Stimulated activated naive CD8-positive, alpha-beta T cell treated with anti-CD3 and anti-CD28 coated beads, Interleukin-15, amount 100 ng/mL, for 72 hours (primary cell): ENCODE data around the gene NPB.
A peak's percentile ranks its signal among the peaks of the same experiment; 100 is the strongest.

ENCODE experiments used
- ATAC-seq: fragments of 150-1000 bp; cut with Tn5 transposase; 2 replicates; pipeline ENCODE4 v1.10.0; 2021; ENCODE audit warnings: mild to moderate bottlenecking, moderate library complexity
- DNase-seq, 2 donors: peaks; one replicate each; pipeline ENCODE4 v3.0.0; 2021 to 2022
- H3K27ac Mint-ChIP-seq, 2 donors: one replicate each; pipeline ENCODE4 v1.8.0; 2022; ENCODE audit warnings: mild to moderate bottlenecking in 2 of 2, mixed read lengths in 2 of 2, moderate library complexity in 2 of 2
- H3K27me3 Mint-ChIP-seq: one replicate; pipeline ENCODE4 v1.8.0; 2022; ENCODE audit warnings: mixed read lengths
- H3K4me1 Mint-ChIP-seq: one replicate; pipeline ENCODE4 v1.8.0; 2022; ENCODE audit warnings: mild to moderate bottlenecking, mixed read lengths
- H3K4me3 Mint-ChIP-seq, 2 donors: one replicate each; pipeline ENCODE4 v1.8.0; 2022; ENCODE audit warnings: mild to moderate bottlenecking in 2 of 2, mixed read lengths in 2 of 2, moderate library complexity in 1 of 2
- H3K9me3 Mint-ChIP-seq, 2 donors: one replicate each; pipeline ENCODE4 v1.8.0; 2022; ENCODE audit warnings: mixed read lengths in 2 of 2

Gene NPB

DNA sequence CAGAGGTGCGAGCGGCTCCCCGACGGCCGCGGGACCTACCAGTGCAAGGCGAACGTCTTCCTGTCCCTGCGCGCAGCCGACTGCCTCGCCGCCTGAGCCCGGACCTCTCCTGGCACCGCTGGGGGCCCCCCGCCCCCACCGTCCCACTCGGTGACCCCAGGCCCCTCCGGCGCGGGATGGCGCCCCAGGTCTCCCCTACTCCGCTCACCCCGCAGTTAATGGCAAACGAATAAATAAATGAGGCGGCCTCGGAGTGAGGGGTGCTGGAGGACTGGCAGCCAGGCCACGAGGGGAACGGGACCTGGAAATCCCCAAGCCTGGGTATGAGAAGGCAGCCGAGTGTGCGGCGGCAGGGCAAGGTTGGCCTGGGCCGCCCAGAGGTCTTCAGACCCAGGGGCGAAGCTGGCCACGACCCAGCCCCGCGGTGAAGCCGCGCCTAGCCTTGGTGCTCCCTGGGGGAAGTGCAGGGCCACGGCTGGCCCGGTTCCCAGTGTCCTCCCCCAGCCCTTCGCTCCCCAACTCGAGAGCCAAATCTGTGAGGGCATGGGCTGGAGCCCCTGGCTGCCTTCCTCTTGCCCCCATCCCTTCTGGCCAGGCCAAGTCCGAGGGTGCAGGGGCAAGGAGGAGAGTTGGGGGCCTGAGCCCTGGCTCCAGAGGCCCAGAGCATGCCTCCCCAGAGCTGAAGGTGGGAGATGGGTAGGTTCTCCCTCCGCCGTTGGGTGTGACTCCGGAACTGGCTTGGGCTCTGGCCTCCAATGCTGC lies 796 bp downstream of the NPB start:
- Mint-ChIP-seq H3K27ac (no peak overlapping the region), H3K4me1 (peaks cover 10% of the 10 kb centered on the region), H3K4me3 (peak overlapping the region in 1 of 2 donors; percentile 57), H3K9me3 (no peaks in the 10 kb centered on the region), H3K27me3 (peaks cover 13% of the 10 kb centered on the region)
- no peak for DNase-seq
- ATAC-seq: peak; percentile 49

DNA sequence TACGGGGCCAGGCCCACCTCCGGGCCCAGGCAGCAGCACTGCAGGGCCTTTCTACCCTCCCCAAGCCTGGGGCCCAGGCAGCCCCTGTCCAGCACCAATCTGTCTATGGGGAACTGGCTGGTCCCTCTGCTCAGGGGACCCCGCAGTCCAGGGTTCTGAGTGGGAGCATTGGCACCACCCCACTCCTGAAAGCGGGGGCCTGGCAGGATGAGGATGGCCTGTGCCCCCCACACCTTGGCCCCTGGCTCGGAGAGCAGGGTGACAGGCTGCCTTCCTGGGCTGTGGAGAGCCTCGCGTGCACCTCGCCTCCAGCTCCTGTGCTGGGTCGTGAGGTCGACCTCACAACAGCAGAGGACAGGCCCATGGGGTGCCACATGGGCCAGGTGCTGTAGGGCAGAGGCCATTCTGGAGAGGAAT lies 1.4 kb downstream of the NPB start:
- ATAC-seq (no peak), DNase-seq (no peak)
- Mint-ChIP-seq H3K27ac (no peak overlapping the region), H3K4me3 (no peak overlapping the region), H3K4me1 (peaks cover 10% of the 10 kb centered on the region), H3K9me3 (no peaks in the 10 kb centered on the region), H3K27me3 (peaks cover 13% of the 10 kb centered on the region)

DNA sequence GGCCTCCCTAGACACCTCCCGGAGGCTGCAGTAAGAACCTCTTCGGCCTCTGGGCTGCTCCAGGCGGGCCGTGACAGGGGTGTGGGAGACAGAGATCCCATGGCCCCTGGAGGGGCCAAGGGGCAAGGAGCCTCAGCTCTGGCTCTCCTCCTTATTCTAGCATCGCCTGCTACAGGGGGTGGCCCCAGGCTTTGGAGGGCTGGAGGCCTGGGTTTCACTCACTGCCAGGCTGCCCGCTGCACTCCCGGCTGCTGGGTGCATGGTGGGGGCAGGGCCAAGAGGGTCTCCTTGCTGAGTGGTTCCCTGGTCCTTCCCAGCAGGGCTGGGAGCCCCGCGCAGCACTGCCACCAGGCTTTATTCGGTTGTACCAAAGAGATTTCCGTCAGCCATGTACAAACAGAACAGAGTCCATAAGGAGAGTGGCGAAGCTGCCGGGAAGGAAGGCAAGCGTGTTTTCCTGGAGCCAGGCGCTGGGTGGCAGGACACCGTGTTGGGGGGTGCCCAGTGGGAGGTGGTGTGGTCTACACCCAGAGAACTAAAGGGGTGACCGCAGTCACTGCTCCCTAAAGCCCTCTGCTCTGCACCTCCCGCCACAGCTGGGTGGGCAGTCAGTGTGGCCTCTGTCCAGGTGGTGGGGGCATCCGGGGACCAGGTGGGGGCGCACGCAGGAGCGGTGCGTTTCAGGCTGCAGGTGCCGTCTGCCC lies 2.0 kb downstream of the NPB start:
- H3K27me3 Mint-ChIP-seq: peaks cover 13% of the 10 kb centered on the region
- ATAC-seq (no peak), DNase-seq (no peak)
- no peak overlapping the region for H3K27ac Mint-ChIP-seq
- peaks cover 10% of the 10 kb centered on the region for H3K4me1 Mint-ChIP-seq
- H3K9me3 Mint-ChIP-seq: no peaks in the 10 kb centered on the region
- no peak overlapping the region for H3K4me3 Mint-ChIP-seq

DNA sequence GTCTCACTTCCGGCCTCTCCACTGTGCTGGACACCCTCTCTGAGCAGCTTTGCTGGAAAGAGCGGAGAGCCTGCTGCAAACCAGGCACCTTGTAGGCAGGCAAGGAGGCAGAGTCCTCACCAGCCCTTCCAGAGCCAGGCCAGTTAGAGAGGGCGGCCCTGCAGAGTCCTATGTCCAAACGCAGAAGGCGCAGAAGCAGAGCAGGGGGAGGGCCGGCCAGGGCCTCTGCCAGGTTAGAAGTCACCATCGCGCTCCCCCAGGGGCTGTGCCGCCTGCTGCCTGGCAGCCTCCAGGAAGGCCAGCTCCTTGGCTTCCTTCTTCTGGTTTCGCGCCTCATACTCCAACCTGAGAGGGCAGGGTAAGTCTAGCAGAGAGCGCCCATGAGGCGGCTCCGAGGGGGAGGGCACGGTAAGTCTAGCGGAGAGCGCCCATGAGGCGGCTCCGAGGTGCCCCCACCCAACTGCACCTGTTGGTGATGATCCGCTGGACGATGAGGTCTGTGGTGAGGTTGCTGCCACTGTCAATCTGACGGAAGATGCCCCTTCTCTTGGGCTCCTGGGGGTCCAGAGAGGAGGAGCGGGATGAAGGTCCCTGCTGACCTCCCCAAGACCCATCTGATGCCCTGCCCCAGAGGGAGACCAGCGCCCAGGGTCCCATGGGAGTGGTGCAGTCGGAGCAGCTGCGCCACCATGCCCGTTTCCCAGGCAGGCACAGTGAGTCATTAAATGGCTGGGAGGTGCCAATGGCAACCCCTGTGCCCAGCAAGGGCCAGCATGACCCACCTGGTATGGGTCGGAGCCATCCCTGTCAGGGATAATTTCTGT lies 2.8 kb downstream of the NPB start:
- Mint-ChIP-seq H3K27ac (no peak overlapping the region), H3K4me3 (no peak overlapping the region), H3K27me3 (peaks cover 13% of the 10 kb centered on the region), H3K9me3 (no peaks in the 10 kb centered on the region), H3K4me1 (peaks cover 18% of the 10 kb centered on the region)
- DNase-seq (no peak), ATAC-seq (no peak)

DNA sequence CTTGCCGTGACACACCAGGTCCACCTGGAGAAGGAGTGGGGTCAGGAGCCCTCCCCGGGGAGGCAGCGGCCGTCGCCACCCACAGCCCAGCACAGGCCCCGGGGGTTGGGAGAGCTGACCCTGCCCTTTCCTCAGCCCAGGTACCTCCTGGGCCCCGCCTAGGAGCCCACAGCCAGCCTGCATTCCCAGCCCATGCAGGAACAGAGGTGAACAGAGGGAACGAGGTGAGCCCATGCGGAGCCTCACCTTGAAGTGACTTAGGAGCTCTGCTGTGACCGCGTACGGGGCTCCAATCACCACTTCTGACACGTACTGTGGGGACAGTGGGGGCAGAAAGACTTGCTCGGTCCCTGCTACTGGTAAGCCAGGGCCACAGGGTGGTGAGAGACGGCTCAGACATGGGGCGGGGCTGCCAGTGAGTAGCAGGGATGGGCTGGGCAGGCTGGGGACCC lies 3.4 kb downstream of the NPB start:
- H3K4me1 Mint-ChIP-seq: peaks cover 24% of the 10 kb centered on the region
- no peak overlapping the region for H3K27ac Mint-ChIP-seq
- peaks cover 13% of the 10 kb centered on the region for H3K27me3 Mint-ChIP-seq
- DNase-seq: no peak
- no peaks in the 10 kb centered on the region for H3K9me3 Mint-ChIP-seq
- no peak for ATAC-seq
- H3K4me3 Mint-ChIP-seq: no peak overlapping the region

DNA sequence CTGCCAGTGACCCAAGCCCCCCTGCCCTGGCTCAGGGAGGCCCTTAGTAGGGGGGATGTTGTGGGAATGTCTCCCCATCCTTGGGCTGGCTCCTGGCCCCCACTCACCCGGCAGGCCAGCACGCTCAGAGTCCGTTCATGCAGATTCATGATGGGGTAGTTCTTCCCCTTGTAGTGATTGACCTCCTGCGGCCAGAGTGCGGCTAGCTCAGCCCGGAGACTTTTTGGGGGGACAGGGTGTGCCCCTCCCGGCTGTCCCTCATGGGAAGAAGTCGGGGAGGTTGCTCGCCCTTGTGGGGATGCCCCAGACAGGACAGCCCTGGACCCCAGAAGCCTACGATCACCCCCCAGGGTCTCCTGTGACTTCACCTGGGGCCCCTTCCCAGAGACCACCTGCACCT lies 4.0 kb downstream of the NPB start:
- DNase-seq (no peak), ATAC-seq (no peak)
- H3K4me1 Mint-ChIP-seq: peaks cover 20% of the 10 kb centered on the region
- no peaks in the 10 kb centered on the region for H3K9me3 Mint-ChIP-seq
- H3K27me3 Mint-ChIP-seq: peaks cover 8% of the 10 kb centered on the region
- H3K27ac Mint-ChIP-seq: no peak overlapping the region
- H3K4me3 Mint-ChIP-seq: no peak overlapping the region

DNA sequence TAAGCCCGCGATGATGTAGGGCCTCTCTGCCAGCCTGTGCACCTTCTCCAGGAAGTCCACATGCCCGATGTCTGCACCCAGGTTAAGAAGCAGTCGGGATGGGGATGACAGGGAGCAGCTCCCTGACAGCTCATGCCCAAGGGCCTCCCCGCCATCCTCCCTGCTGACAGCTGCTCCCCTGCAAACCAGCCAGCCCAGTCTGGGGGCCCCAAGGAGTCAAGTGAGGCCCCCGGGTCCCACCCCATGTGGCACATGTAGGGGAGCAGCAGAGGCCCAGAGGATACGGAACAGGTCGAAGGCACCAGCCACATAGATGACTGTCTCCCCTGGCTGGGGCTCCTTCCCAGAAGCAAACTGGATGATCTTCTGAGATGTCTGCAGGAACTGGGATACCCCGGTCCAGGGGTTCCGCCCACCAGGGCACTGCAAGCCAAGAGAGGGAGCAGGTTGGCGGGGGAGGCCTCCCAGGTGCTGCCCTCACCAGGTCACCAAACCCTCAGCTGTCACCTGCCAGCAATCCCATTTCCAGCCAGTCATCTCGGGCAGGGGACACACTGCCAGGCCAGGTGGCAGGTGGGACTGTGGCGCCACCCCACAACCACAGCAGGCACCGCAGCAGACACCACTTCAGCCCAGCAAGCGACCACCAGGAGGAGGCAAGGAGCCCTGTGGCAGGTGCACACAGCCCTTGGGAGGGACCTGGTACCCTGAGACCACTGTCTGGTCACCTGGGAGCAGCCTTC lies 4.6 kb downstream of the NPB start:
- peaks cover 1% of the 10 kb centered on the region for H3K27me3 Mint-ChIP-seq
- peaks cover 17% of the 10 kb centered on the region for H3K4me1 Mint-ChIP-seq
- no peak for DNase-seq
- no peak overlapping the region for H3K27ac Mint-ChIP-seq
- no peak overlapping the region for H3K4me3 Mint-ChIP-seq
- no peaks in the 10 kb centered on the region for H3K9me3 Mint-ChIP-seq
- ATAC-seq: no peak

DNA sequence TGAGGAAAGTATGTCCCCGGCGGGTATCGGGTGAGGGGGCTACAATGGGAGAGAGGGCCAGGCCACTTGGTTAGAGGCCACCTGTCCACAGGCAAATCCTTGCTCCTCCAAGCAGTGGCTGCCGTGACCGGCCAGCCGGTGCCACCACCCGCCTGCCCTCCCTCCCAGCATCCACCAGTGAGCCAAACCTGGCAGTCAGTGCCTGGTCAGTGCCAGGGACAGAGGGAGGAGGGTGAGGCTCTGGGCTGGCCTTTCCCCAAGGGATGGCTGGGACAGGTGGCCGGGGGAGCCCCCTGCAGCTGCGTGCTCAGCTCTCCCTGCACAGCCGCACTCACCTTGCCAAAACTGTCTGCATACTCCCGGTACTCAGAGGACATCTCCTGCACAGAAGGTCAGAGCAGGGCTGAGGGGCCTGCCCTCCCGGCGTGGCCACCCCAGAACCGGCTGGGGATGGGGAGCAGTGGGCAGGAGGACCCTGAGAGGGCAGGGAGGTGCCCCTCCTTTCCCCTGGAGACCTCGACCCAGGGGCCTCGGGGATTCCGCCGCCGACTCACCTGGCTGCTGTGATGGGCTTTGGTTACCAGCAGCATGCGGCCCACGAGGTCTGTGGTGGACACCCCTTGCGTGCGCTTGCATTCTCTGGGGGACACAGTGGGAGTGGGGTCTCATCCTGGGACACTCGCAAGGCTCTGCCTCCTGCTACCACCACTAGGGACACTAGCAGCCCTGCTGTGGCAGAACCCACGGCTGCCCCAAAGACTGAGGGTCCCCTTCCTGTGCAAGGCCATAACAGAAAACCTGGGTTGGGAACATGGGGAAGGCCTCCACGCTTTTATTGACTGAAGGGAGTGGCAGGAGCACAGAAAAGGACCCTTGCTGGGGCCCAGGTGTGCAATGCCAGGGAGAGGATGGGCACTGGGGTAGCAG lies 5.4 kb downstream of the NPB start:
- Mint-ChIP-seq H3K4me1 (peaks cover 25% of the 10 kb centered on the region), H3K27me3 (no peaks in the 10 kb centered on the region), H3K9me3 (no peaks in the 10 kb centered on the region)

DNA sequence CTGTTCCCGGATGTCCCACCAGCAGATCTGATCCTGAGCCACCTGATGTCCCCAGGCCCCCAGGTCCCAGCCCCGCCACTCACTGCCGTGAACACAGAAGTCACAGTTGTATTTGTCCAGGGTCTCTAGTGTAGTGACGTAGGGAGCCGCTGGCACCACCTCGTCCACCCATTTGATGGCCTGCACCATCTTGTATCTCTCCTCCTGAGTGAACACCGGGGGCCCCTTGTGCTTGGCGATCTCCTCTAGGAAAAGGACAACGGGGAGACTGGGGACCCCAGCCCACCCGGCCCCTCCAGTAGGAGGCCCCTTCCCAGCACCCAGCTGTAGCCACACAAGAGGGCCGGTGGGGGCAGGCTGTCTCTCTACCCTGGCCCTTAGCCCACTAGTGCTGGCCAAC lies 6.8 kb downstream of the NPB start:
- Mint-ChIP-seq H3K27me3 (no peaks in the 10 kb centered on the region), H3K27ac (no peak overlapping the region), H3K9me3 (no peaks in the 10 kb centered on the region), H3K4me1 (peaks cover 36% of the 10 kb centered on the region), H3K4me3 (no peak overlapping the region)
- DNase-seq (no peak), ATAC-seq (no peak)

More for the DNA sequence above, 5.4 kb downstream of the NPB start:
- DNase-seq (no peak), ATAC-seq (no peak)
- H3K27ac Mint-ChIP-seq: no peak overlapping the region
- no peak overlapping the region for H3K4me3 Mint-ChIP-seq

DNA sequence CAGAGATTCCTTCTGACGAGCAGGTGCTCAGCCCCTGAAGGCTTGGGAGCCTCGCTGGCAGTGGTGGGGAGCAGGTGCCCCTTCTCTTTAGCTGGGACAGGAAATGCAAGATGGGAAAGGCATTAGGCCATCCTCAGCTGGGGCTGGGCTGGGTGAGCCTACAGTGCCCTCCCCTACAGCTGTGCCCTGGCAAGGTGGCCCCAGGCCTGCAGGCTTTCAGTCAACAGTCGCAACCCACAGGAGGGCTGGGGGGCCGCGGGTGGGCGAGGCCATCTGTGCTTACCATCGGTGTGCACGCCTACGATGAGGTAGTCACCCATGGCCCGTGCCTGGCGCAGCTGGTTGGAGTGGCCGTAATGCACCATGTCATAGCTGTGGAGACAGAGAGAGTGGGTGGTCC lies 7.2 kb downstream of the NPB start:
- H3K4me3 Mint-ChIP-seq: no peak overlapping the region
- no peak overlapping the region for H3K27ac Mint-ChIP-seq
- no peak for DNase-seq
- ATAC-seq: no peak
- H3K27me3 Mint-ChIP-seq: no peaks in the 10 kb centered on the region
- H3K9me3 Mint-ChIP-seq: no peaks in the 10 kb centered on the region
- H3K4me1 Mint-ChIP-seq: peaks cover 36% of the 10 kb centered on the region

DNA sequence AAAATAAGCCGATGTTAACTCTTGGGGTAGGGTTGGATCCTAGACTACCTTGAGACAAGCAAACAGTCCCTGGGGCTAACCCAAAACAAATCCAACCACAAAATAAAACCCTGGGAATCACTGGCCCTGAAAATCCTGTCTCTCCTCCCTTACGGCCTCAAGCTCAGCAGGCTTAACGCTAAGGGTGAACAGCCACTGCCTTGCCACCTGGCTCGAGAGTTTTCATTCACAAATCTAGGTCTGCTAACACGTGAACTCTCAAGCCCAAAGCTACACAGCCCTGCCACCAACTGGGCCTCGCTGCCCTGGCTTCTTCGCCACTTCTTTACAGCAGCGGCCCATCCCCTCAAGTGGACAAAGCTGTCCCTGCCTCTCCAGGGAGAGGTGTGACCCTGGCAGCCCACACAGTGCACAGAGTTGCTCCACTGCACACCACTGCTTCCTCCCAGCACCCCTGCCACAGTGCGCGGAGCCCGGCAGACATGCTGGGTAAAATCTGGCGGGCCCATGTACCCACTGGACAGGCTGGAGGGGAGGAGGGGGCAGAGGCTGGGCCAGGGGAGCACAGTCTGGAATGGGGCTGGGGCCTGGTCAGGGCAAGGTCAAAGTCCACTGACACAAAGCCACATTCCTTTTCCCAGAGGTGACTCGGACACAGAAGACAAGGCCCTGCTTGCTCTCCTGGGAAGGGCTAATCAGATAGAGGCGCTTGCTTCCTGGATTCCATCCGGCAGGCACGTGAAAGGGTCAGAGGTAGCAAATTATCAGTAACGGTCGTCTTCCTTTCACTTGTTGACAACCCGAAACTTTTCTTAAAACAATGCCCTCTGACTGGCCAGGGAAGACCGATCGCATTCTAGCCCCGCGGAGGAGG lies 8.2 kb downstream of the NPB start:
- Mint-ChIP-seq H3K4me1 (peaks cover 41% of the 10 kb centered on the region), H3K4me3 (peak overlapping the region; percentile 77 to 85), H3K27me3 (no peaks in the 10 kb centered on the region), H3K9me3 (no peaks in the 10 kb centered on the region), H3K27ac (peak overlapping the region in 1 of 2 donors; percentile 48)
- ATAC-seq (no peak), DNase-seq (no peak)

DNA sequence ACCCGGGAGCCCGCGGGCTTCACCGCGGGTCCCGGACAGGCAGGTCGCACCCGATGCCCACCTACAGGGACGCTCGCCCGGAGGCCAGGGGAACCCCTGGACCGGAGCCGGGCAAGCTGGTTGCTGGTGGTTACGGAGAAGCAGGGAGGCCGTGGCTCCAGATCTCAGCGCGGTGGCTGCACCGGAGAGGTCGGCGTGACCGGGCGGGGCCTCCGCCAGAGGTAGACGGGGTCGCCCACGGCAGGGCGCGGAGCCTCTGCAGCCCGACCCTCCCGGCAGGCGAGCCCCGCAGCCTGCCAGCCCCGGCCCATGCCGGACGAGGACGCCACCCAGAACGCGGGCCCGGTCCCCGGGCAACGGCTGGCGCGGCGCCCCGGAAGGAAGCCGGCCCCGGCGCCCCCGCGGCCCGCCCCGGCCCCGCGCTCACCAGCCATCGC lies 8.8 kb downstream of the NPB start:
- Mint-ChIP-seq H3K4me3 (peak overlapping the region; percentile 77 to 85), H3K27me3 (no peaks in the 10 kb centered on the region), H3K27ac (peak overlapping the region in 1 of 2 donors; percentile 48), H3K4me1 (peaks cover 46% of the 10 kb centered on the region), H3K9me3 (no peaks in the 10 kb centered on the region)
- ATAC-seq: no peak
- DNase-seq: no peak

DNA sequence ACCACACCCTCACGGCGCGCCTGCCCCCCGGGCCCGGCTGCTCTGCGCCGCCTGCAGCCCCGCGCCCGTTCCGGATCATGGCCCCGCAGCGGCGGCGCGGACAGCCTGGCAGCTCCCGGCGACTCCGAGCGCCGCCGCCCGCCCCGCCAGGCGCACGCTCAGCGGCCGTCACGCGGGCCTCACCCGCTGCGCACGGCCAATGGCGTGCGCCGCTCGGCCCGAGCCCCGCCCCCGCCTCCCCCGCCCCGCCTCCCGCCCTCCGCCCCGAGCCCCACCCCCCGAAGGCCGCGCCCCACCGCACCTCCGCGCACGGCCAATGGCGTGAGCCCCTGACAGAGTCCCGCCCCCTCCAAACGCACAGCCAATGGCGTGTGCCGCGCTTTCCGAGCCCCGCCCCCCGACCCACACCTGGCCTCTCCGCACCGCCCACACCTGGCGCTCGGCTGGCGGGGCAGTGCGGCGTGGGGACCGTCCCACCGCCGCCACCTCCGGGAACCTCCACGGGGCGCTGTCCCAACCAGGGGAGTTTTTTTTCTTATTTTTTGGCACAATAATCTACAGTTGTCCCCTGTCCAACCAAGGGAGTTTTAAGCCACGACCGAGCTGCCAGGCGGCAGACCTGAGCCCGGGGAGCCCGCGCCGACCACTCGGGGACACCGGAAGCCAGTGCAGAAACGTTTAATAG lies 9.4 kb downstream of the NPB start, which contains the start of gene PCYT2:
Gene PCYT2, minus strand, starts transcription at position 123 of the 685 bp plus-strand sequence. Its CDS starts 44 bp downstream, at position 79.
- no peaks in the 10 kb centered on the region for H3K9me3 Mint-ChIP-seq
- DNase-seq (peak; percentile 91 to 93), ATAC-seq (peak; percentile 91)
- H3K27ac Mint-ChIP-seq: peak within 1 kb of the TSS in 1 of 2 donors; percentile 48
- H3K4me1 Mint-ChIP-seq: peaks cover 50% of the 10 kb centered on the region
- H3K27me3 Mint-ChIP-seq: no peaks in the 10 kb centered on the region
- peak within 1 kb of the TSS; percentile 77 to 85 for H3K4me3 Mint-ChIP-seq
